B cell (primary cell): ENCODE results near the gene TUBA4B.
"Not testable (repeated sequence)": the region's sequence is repeated elsewhere in the genome, so short reads cannot be mapped to it uniquely, and the experiment has no call there.

Experiments used
- CTCF ChIP-seq: fragments of 200-600 bp; IDR thresholded peaks from one replicate; pipeline ENCODE4 v1.8.0; 2022; ENCODE audit warnings: antibody characterized with exemption, mild to moderate bottlenecking
- EZH2 ChIP-seq: IDR thresholded peaks from 2 replicates; pipeline ENCODE4 v1.6.1; 2012; ENCODE audit warnings: borderline replicate concordance, low read depth, mild to moderate bottlenecking, moderate library complexity, low read length; ENCODE audit not compliant: insufficient read depth, poor library complexity, severe bottlenecking

DNA sequence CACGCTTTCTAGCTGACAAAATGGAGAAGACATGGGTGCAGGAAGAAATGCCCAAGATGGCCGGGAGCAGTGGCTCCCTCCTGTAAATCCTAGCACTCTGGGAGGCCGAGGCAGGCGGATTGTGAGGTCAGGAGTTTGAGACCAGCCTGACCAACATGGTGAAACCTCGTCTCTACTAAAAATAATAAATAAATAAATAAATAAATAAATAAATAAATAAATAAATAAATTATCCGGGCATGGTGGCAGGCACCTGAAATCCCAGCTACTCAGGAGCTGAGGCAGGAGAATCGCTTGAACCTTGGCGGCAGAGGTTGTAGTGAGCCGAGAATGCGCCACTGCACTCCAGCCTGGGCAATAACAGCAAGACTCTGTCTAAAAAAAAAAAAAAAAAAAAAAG lies 5.9 kb downstream of the TUBA4B start:
- TF ChIP-seq CTCF, EZH2: not testable (repeated sequence)
